ENCODE measurements around the gene DEPDC4.
"Not testable (repeated sequence)": the region's sequence is repeated elsewhere in the genome, so short reads cannot be mapped to it uniquely, and the experiment has no call there.

DEPDC4 gene

GRCh38 chr12:100293017-100293416 is 26.1 kb upstream of the DEPDC4 start:
- H3K4me3 ChIP-seq (ENCODE audit: low read depth, low read length): no peak overlapping the region
- DNase-seq (ENCODE audit: low read depth, low spot score): no peak
- in situ Hi-C loops (cut with HindIII; ENCODE audit: low sequenced_read_pairs): no loop called here
- TF ChIP-seq, protein P1, sequence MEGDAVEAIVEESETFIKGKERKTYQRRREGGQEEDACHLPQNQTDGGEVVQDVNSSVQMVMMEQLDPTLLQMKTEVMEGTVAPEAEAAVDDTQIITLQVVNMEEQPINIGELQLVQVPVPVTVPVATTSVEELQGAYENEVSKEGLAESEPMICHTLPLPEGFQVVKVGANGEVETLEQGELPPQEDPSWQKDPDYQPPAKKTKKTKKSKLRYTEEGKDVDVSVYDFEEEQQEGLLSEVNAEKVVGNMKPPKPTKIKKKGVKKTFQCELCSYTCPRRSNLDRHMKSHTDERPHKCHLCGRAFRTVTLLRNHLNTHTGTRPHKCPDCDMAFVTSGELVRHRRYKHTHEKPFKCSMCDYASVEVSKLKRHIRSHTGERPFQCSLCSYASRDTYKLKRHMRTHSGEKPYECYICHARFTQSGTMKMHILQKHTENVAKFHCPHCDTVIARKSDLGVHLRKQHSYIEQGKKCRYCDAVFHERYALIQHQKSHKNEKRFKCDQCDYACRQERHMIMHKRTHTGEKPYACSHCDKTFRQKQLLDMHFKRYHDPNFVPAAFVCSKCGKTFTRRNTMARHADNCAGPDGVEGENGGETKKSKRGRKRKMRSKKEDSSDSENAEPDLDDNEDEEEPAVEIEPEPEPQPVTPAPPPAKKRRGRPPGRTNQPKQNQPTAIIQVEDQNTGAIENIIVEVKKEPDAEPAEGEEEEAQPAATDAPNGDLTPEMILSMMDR (IDR thresholded peaks at IDR 0.05; ENCODE audit: low read depth, low read length): no peak

DNA sequence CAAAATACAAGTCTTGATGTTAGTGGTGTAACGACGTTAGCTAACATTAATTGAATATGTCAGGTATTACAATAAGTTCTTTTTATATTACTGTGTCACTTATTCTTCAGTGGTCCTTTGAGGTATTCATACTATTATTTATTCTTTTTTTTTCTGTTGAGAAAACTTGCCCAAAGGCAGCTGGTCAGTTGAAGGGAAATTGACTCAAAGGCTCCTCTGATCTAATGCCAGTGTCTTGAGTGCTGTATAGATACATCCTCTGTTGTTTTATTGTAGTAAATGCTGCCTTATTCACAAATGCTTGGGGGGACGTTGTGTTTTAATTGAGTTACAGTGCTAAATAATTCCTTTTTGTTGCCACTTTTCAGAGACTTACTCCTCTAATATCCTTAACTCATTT is 23.1 kb upstream of the DEPDC4 start:
- no peak overlapping the region for H3K4me3 ChIP-seq (ENCODE audit: low read depth, low read length)
- in situ Hi-C loops (cut with HindIII; ENCODE audit: low sequenced_read_pairs): no loop called here
- TF ChIP-seq, protein P1 (IDR thresholded peaks at IDR 0.05; ENCODE audit: low read depth, low read length): no peak
- no peak for DNase-seq (ENCODE audit: low read depth, low spot score)

DNA sequence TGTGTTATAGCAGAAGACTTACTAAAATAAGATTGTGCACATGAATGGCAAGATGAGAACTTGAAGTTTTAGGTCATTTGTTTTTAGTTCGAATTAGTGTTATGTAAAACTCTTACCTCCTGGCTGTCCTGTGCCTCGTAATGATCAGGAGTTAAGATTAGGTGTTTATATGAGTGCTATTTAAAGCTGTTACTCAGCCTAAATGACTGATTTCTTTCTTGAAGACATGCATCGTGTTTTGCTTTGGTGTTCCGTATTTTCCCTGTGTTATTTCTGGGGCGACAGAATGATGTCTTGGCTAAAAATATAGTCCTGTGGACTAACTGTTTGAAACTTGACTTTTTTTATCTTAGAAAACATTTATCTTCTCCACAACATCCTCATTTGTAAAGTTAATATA is 22.2 kb upstream of the DEPDC4 start:
- no peak for DNase-seq (ENCODE audit: low read depth, low spot score)
- no peak overlapping the region for H3K4me3 ChIP-seq (ENCODE audit: low read depth, low read length)
- TF ChIP-seq, protein P1 (IDR thresholded peaks at IDR 0.05; ENCODE audit: low read depth, low read length): no peak
- in situ Hi-C loops (cut with HindIII; ENCODE audit: low sequenced_read_pairs): no loop called here

GRCh38 chr12:100284556-100284955 is 17.7 kb upstream of the DEPDC4 start:
- H3K4me3 ChIP-seq (ENCODE audit: low read depth, low read length); in situ Hi-C loops (cut with HindIII; ENCODE audit: low sequenced_read_pairs); DNase-seq (ENCODE audit: low read depth, low spot score): not testable (repeated sequence)

- DNase-seq (ENCODE audit: low read depth, low spot score): no peak
- in situ Hi-C loops (cut with HindIII; ENCODE audit: low sequenced_read_pairs): no loop called here
- H3K4me3 ChIP-seq (ENCODE audit: low read depth, low read length): no peak overlapping the region
- TF ChIP-seq, protein P1 (IDR thresholded peaks at IDR 0.05; ENCODE audit: low read depth, low read length): no peak
Measured at GRCh38 chr12:100279607-100280244, 12.8 kb upstream of the DEPDC4 start.

- H3K4me3 ChIP-seq (ENCODE audit: low read depth, low read length): no peak overlapping the region
- TF ChIP-seq, protein P1 (IDR thresholded peaks at IDR 0.05; ENCODE audit: low read depth, low read length): no peak
- in situ Hi-C loops (cut with HindIII; ENCODE audit: low sequenced_read_pairs): no loop called here
- DNase-seq (ENCODE audit: low read depth, low spot score): no peak
Measured at GRCh38 chr12:100279159-100279558, 12.3 kb upstream of the DEPDC4 start.

DNA sequence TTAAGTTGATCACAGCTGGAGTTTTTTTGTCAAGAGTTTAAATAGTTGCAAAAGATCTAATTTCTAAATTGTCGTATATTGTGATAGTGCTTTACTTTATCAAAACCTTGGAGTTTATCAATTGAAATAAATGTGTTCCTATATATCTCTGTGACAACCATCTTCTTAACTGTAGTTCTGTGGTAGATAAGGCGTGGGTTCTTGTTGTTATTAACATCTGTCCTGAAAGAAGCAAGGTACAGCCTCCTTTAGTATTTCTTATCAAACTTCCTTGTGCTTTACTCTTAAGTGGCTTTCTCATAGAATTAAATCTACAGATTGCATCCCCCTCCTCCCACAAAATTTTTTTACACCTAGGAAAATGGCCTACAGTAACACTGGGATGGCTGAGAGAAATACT is 7.4 kb upstream of the DEPDC4 start:
- TF ChIP-seq, protein P1 (IDR thresholded peaks at IDR 0.05; ENCODE audit: low read depth, low read length): no peak

More for the DNA sequence above, 7.4 kb upstream of the DEPDC4 start:
- DNase-seq (ENCODE audit: low read depth, low spot score): no peak
- H3K4me3 ChIP-seq (ENCODE audit: low read depth, low read length): no peak overlapping the region
- in situ Hi-C loops (cut with HindIII; ENCODE audit: low sequenced_read_pairs): no loop called here

Data from astrocyte of the spinal cord (primary cell).